Measurements from ENCODE around the gene BCL10.

DNA sequence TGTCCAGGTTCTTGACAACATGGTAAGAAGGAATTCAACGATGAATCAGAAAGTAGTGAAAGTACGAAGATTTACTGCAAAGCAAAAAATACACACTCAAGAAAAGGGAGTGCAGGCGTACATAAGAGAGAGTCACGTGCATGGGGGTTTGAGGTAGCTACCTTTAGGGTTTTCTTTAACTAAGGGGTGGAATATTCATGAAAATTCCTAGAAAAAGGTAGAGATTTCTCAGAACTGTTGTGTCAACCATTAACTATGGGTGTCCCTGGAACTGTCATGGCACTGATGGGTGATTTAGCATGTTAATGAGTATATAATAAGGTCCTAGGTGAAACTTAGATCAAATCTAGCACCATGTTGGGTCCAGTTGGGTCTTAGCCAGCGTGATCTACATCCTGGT is 53.1 kb downstream of the BCL10 start:
- TF ChIP-seq, protein P1, sequence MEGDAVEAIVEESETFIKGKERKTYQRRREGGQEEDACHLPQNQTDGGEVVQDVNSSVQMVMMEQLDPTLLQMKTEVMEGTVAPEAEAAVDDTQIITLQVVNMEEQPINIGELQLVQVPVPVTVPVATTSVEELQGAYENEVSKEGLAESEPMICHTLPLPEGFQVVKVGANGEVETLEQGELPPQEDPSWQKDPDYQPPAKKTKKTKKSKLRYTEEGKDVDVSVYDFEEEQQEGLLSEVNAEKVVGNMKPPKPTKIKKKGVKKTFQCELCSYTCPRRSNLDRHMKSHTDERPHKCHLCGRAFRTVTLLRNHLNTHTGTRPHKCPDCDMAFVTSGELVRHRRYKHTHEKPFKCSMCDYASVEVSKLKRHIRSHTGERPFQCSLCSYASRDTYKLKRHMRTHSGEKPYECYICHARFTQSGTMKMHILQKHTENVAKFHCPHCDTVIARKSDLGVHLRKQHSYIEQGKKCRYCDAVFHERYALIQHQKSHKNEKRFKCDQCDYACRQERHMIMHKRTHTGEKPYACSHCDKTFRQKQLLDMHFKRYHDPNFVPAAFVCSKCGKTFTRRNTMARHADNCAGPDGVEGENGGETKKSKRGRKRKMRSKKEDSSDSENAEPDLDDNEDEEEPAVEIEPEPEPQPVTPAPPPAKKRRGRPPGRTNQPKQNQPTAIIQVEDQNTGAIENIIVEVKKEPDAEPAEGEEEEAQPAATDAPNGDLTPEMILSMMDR (conservative IDR thresholded peaks at IDR 0.05; ENCODE audit: low read length), result no peak
- no peak for TF ChIP-seq EZH2phosphoT487 (IDR thresholded peaks at IDR 0.05; ENCODE audit: borderline replicate concordance)

Data from Loucy (cell line).